Stimulated activated CD8-positive, alpha-beta memory T cell treated with anti-CD3 and anti-CD28 coated beads, Interleukin-4, amount 100 ng/mL, for 48 hours (primary cell): ENCODE results near the gene LRRC1.
"Not testable (repeated sequence)": the region's sequence is repeated elsewhere in the genome, so short reads cannot be mapped to it uniquely, and the experiment has no call there.

Experiments used
- DNase-seq: peaks from one replicate; pipeline ENCODE4 v3.0.0-alpha.2; 2020

Gene LRRC1

GRCh38 chr6:53794720-53795339 is at the start of gene LRRC1:
Gene LRRC1, plus strand, starts transcription at chr6:53795005. Its CDS starts 252 bp downstream, at chr6:53795257.
- DNase-seq = peak; percentile 90

GRCh38 chr6:53746442-53747103 is 48.2 kb upstream of the LRRC1 start:
- no peak for DNase-seq

- DNase-seq = no peak
These were observed 44.7 kb upstream of the LRRC1 start for GRCh38 chr6:53750052-53750650.

- DNase-seq = no peak
These were observed 43.4 kb upstream of the LRRC1 start for GRCh38 chr6:53751417-53751816.

GRCh38 chr6:53752440-53752839 is 42.4 kb upstream of the LRRC1 start:
- no peak for DNase-seq

GRCh38 chr6:53752856-53753255 is 41.9 kb upstream of the LRRC1 start:
- DNase-seq = no peak

GRCh38 chr6:53754330-53754729 is 40.5 kb upstream of the LRRC1 start:
- no peak for DNase-seq

GRCh38 chr6:53756396-53756795 is 38.4 kb upstream of the LRRC1 start:
- DNase-seq = no peak

- no peak for DNase-seq
These were observed 36.3 kb upstream of the LRRC1 start for GRCh38 chr6:53758496-53758895.

- DNase-seq = no peak
These were observed 33.8 kb upstream of the LRRC1 start for GRCh38 chr6:53761036-53761435.

GRCh38 chr6:53765270-53765669 is 29.5 kb upstream of the LRRC1 start:
- no peak for DNase-seq

GRCh38 chr6:53766930-53767329 is 27.9 kb upstream of the LRRC1 start:
- no peak for DNase-seq

- DNase-seq = no peak
These were observed 26.9 kb upstream of the LRRC1 start for GRCh38 chr6:53767941-53768340.

- no peak for DNase-seq
These were observed 26.2 kb upstream of the LRRC1 start for GRCh38 chr6:53768636-53769035.

GRCh38 chr6:53770780-53771249 is 24.0 kb upstream of the LRRC1 start:
- no peak for DNase-seq

- DNase-seq = no peak
These were observed 22.8 kb upstream of the LRRC1 start for GRCh38 chr6:53771785-53772624.

- DNase-seq = no peak
These were observed 21.6 kb upstream of the LRRC1 start for GRCh38 chr6:53773044-53773696.

GRCh38 chr6:53776152-53776551 is 18.7 kb upstream of the LRRC1 start:
- not testable (repeated sequence) for DNase-seq

- DNase-seq = not testable (repeated sequence)
These were observed 9.8 kb upstream of the LRRC1 start for GRCh38 chr6:53784991-53785390.

GRCh38 chr6:53786832-53787231 is 8.0 kb upstream of the LRRC1 start:
- DNase-seq = no peak

GRCh38 chr6:53790886-53791285 is 3.9 kb upstream of the LRRC1 start:
- DNase-seq = no peak

- DNase-seq = no peak
These were observed 2.8 kb upstream of the LRRC1 start for GRCh38 chr6:53792016-53792415.

GRCh38 chr6:53792973-53793317 is 1.9 kb upstream of the LRRC1 start:
- DNase-seq = no peak
